Stimulated activated memory B cell treated with anti-CD40 and anti-IgM and Interleukin-4, amounts not matched to agents 10 μg/mL and 1 μg/mL and 100 μg/mL, for 72 hours (primary cell): ENCODE measurements around the gene RPS6KB2.
A peak's percentile ranks its signal among the peaks of the same experiment; 100 is the strongest.
"Not testable (repeated sequence)": the region's sequence is repeated elsewhere in the genome, so short reads cannot be mapped to it uniquely, and the experiment has no call there.

Source experiments
- ATAC-seq: fragments of 150-1000 bp; cut with Tn5 transposase; 2 replicates; pipeline ENCODE4 v1.10.0; 2021
- H3K27ac Mint-ChIP-seq: one replicate; pipeline ENCODE4 v1.8.0; 2022; ENCODE audit warnings: mild to moderate bottlenecking, mixed read lengths
- H3K27me3 Mint-ChIP-seq: one replicate; pipeline ENCODE4 v1.8.0; 2022; ENCODE audit warnings: mixed read lengths
- H3K36me3 Mint-ChIP-seq: one replicate; pipeline ENCODE4 v1.8.0; 2022; ENCODE audit warnings: mixed read lengths
- H3K4me1 Mint-ChIP-seq: one replicate; pipeline ENCODE4 v1.8.0; 2022; ENCODE audit warnings: mixed read lengths
- H3K4me3 Mint-ChIP-seq: one replicate; pipeline ENCODE4 v1.8.0; 2022; ENCODE audit warnings: mild to moderate bottlenecking, moderate library complexity, mixed read lengths
- H3K9me3 Mint-ChIP-seq: one replicate; pipeline ENCODE4 v1.8.0; 2022; ENCODE audit warnings: mixed read lengths

RPS6KB2 gene

DNA sequence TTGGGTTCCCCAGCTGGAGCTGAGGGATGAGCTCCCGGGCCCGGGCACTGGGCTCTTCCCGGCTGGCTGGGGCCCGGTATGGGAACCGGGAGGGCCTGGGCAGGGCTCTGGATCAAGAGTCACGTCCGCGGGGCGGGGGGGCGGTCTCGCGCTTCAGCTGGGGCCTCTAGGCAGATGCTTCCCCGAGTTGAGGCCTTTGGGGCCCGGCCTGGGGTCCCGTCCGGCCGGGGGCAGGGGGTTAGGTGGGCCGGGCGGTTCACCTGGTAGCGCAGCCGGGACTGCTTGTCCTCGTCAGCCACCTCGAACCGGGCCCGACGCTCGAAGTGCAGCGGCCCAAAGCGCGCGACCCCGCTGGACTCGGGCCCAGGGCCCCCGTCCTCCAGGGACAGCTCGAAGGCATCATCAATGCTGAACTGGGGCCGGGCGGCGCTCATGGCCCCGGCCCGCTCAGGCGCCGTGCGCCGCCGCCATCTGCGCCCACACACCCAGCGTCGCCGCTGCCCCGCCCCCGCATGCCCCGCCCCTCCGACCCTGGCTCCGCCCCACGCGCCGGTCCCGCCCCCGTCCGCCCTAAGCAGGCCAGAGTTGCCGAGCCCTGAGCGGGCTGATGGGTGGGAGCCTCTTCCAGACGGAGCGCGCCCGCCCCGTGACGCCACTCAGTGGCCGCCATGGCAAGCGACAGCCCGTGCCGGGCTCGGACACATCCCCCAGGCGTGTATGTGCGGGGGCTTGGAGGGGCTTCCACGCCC is 40.6 kb downstream of the RPS6KB2 start, which contains the start of gene TMEM134:
Gene TMEM134 (minus strand): TSS at position 493 of the 749 bp plus-strand sequence. CDS start 59 bp downstream, at position 434.
- Mint-ChIP-seq H3K4me3 (peak within 1 kb of the TSS; percentile 94), H3K27me3 (no peaks in the 10 kb centered on the region), H3K36me3 (peaks cover 7% of the 10 kb centered on the region), H3K27ac (peak within 1 kb of the TSS; percentile 95), H3K9me3 (no peaks in the 10 kb centered on the region), H3K4me1 (peaks cover 71% of the 10 kb centered on the region)
- peak; percentile 89 for ATAC-seq

DNA sequence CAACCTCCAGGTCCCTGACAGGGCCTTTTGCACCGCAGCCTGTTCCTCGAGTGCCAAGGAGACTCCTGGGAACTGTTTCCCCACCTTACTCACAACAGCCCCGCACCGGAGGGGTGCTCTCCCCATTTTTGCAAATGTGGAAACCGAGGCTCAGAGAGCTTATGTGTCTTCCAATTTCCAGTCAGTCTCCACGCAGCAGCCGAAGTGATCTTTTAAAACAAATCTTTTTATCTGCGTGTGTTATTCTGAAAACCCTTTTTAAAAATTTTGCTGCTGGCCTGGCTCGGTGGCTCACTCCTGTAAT is 41.2 kb downstream of the RPS6KB2 start:
- Mint-ChIP-seq H3K4me1 (peaks cover 66% of the 10 kb centered on the region), H3K9me3 (no peaks in the 10 kb centered on the region), H3K27me3 (no peaks in the 10 kb centered on the region), H3K36me3 (peaks cover 7% of the 10 kb centered on the region), H3K27ac (peak overlapping the region; percentile 95), H3K4me3 (peak overlapping the region; percentile 94)
- no peak for ATAC-seq

DNA sequence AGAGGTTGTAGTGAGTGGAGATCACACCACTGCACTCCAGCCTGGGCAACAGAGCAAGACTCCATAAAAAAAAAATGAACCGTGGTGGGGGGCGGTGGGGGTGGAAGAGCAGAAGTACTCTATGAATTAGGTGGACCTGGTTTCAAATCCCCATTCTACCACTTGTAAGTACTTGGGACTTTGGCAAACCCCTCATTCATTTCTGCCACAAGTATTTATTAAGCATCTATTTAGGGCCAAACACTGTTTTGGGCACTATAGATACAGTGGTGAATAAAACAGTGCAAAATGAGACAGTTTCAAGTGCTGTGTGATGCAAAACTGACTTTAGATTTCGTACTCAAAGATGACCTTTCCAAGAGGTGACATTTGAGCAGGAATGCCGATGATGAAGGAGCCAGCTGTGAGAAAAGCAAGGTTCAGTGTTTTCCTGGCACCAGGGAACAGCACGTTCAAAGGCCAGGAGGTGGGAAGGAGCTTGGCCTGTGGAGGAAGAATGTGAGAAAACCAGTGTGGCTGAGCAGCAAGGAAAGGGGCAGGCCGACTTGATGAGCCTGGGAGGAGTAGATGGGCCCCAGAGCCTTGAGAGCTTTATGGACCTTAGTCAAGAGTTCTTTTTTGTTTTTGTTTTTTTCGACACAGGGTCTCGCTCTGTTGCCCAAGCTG is 42.2 kb downstream of the RPS6KB2 start:
- no peaks in the 10 kb centered on the region for H3K9me3 Mint-ChIP-seq
- H3K4me1 Mint-ChIP-seq = peaks cover 57% of the 10 kb centered on the region
- ATAC-seq = no peak
- peak overlapping the region; percentile 94 for H3K4me3 Mint-ChIP-seq
- peak overlapping the region; percentile 95 for H3K27ac Mint-ChIP-seq
- H3K27me3 Mint-ChIP-seq = no peaks in the 10 kb centered on the region
- peaks cover 1% of the 10 kb centered on the region for H3K36me3 Mint-ChIP-seq

DNA sequence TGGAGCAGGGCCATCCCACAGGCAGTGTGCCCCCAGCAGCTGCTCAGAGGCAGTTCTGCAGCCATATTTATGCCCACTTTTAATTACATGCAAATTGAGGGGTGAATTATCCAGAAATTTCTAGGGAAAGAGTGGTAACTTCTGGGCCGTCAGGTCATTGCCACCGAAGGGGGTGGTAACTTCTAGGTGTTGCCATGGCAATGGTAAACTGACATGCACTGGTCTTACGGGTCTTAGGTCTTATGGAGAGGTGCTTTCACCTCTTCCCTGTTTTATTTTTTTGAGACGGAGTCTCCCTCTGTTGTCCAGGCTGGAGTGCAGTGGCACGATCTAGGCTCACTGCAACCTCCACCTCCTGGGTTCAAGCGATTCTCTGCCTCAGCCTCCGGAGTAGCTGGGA is 44.6 kb downstream of the RPS6KB2 start:
- no peak for ATAC-seq
- Mint-ChIP-seq H3K4me3 (no peak overlapping the region), H3K27ac (no peak overlapping the region)

DNA sequence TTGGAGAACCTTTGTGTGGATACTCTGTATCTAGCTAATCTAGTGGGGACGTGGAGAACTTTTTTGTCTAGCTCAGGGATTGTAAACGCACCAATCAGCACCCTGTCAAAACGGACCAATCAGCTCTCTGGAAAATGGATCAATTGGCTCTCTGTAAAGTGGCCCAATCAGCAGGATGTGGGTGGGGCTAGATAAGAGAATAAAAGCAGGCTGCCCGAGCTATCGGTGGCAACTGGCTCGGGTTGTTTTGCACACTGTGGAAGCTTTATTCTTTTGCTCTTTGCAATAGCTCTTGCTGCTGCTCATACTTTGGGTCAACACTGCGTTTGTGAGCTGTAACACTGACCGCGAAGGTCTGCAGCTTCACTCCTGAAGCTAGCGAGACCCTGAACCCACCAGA is 48.4 kb downstream of the RPS6KB2 start:
- ATAC-seq, H3K27me3 Mint-ChIP-seq, H3K36me3 Mint-ChIP-seq, H3K9me3 Mint-ChIP-seq, H3K4me1 Mint-ChIP-seq, H3K27ac Mint-ChIP-seq, H3K4me3 Mint-ChIP-seq: not testable (repeated sequence)

More for the DNA sequence above, 44.6 kb downstream of the RPS6KB2 start:
- Mint-ChIP-seq H3K27me3 (no peaks in the 10 kb centered on the region), H3K36me3 (no peaks in the 10 kb centered on the region), H3K9me3 (no peaks in the 10 kb centered on the region), H3K4me1 (peaks cover 37% of the 10 kb centered on the region)

DNA sequence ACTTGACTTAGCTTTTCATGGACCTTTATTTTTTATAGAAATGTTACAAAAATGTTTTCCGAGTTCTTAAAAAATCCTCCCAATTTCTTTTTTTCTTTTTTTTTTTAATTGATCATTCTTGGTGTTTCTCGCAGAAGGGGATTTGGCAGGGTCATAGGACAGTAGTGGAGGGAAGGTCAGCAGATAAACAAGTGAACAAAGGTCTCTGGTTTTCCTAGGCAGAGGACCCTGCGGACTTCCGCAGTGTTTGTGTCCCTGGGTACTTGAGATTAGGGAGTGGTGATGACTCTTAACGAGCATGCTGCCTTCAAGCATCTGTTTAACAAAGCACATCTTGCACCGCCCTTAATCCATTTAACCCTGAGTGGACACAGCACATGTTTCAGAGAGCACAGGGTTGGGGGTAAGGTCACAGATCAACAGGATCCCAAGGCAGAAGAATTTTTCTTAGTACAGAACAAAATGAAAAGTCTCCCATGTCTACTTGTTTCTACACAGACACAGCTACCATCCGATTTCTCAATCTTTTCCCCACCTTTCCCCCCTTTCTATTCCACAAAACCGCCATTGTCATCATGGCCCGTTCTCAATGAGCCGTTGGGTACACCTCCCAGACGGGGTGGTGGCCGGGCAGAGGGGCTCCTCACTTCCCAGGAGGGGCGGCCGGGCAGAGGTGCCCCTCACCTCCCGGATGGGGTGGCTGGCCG is 49.2 kb downstream of the RPS6KB2 start:
- not testable (repeated sequence) for ATAC-seq, H3K4me1 Mint-ChIP-seq, H3K27ac Mint-ChIP-seq, H3K9me3 Mint-ChIP-seq, H3K4me3 Mint-ChIP-seq, H3K27me3 Mint-ChIP-seq, H3K36me3 Mint-ChIP-seq

DNA sequence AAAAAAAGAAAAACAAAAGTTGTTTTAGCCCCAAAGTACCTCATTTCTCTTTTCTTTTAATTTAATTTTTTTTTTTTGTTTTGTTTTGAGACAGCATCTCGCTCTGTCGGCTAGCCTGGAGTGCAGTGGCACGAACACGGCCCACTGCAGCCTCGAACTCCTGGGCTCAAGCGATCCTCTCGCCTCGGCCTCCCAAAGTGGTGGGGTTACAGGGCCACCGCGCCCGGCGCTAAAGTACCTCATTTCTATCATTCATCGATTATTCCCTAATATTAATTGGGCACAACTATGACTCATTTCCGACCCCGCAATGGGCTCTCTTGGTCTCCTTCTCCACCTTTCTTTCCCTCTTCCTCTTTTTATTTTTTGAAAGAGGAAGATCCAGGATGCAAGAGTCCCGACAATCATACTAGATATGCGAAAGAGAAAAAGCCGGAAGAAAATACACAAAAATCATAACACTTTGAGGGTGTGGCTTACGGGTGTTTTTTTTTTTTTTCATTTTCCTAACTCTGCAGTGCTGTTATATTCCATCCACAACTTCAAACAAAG is 54.1 kb downstream of the RPS6KB2 start:
- ATAC-seq = peak; percentile 3
- peaks cover 49% of the 10 kb centered on the region for H3K4me1 Mint-ChIP-seq
- H3K9me3 Mint-ChIP-seq = no peaks in the 10 kb centered on the region
- H3K27ac Mint-ChIP-seq = peak overlapping the region; percentile 93
- H3K27me3 Mint-ChIP-seq = no peaks in the 10 kb centered on the region
- H3K4me3 Mint-ChIP-seq = peak overlapping the region; percentile 97
- peaks cover 18% of the 10 kb centered on the region for H3K36me3 Mint-ChIP-seq

DNA sequence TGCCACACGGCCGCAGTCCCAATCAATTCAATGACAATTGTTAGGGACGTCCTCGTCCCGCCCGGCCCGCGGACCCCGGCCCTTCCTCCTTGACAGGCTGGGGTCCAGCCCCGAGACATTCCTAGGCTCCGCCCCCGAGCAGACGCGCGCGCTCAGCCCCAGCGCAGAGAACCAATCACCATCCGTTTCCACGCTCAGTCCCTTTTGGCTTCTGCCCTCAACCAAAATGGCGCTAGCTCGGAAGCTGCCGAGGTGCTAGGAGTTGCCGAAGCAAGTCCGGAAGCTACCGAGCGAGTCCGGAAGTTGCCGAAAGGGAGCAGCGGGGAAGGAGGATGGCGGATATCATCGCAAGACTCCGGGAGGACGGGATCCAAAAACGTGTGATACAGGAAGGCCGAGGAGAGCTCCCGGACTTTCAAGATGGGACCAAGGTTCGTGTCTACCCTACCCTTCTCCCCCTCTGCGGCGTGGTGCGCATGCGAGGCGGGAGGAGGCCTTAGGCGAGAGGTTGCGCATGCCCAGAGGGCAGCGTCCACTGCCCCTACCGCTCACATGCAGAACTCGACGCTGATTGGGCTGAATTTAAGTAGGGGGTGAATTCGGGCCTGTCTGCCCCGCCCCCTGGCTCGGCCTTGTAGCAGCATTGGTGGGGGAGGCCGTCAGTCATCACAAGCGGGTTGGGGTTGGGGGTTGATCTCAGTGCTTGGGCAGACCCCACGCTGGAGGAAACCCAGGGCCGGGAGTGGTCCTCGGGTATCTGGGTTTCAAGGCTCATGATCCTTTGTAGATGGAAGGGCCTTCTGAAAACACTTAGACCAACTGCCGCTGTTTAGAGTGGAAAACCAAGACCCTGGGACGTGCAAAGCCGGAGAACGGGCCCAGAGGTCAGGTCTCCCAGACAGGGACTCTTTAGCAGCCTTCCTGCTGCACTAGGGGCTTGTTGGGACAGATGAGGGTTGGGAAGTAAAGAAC is 54.8 kb downstream of the RPS6KB2 start, which contains the start of gene AIP:
Gene AIP (plus strand): TSS at position 200 of the 972 bp plus-strand sequence. CDS start 133 bp downstream, at position 333.
- Mint-ChIP-seq H3K27me3 (no peaks in the 10 kb centered on the region), H3K4me1 (peaks cover 57% of the 10 kb centered on the region), H3K27ac (peak within 1 kb of the TSS; percentile 93), H3K9me3 (no peaks in the 10 kb centered on the region), H3K4me3 (peak within 1 kb of the TSS; percentile 97), H3K36me3 (peaks cover 25% of the 10 kb centered on the region)
- peak; percentile 89 for ATAC-seq

DNA sequence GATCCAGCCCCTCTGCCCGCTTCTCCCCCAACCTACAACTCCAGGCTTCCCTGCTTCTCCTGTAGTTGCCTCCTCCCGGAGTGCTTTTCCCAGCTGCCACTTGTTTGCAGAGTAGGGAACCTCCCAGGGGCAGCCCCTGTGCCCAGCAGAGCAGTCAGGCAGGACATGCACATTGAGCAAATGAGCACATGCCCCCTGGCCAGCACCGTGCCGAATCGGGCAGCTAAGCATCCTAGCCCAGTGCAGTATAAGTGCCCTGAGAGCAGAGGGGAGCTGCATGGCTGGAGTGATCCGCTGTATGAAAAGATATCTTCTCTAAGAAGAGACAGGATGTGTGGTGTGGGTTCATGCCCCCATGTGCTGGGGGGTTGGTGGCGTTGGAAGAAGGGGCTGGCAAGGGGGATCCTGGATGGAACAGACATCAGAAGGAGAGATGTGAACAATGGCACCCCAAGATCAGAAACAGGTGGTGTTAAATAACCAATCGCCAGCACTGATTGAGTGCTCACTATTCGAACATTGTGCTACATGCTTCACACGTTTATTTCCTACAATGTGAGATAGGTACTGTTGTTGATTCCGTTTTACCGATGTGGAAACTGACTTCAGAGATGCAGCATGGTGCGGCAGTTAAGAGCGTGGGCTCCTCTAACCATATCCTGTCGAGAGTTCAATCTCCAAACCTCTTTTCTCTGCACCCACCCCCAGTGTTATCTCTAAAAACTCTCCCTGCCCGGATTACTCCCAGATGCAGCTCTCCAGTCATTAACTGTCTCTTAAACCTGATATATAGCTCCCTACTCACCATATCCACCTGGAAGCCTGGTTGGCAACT is 55.8 kb downstream of the RPS6KB2 start:
- H3K36me3 Mint-ChIP-seq = peaks cover 27% of the 10 kb centered on the region
- ATAC-seq = peak; percentile 14
- peak overlapping the region; percentile 97 for H3K4me3 Mint-ChIP-seq
- peaks cover 65% of the 10 kb centered on the region for H3K4me1 Mint-ChIP-seq
- H3K27me3 Mint-ChIP-seq = no peaks in the 10 kb centered on the region
- H3K27ac Mint-ChIP-seq = peak overlapping the region; percentile 93
- no peaks in the 10 kb centered on the region for H3K9me3 Mint-ChIP-seq

DNA sequence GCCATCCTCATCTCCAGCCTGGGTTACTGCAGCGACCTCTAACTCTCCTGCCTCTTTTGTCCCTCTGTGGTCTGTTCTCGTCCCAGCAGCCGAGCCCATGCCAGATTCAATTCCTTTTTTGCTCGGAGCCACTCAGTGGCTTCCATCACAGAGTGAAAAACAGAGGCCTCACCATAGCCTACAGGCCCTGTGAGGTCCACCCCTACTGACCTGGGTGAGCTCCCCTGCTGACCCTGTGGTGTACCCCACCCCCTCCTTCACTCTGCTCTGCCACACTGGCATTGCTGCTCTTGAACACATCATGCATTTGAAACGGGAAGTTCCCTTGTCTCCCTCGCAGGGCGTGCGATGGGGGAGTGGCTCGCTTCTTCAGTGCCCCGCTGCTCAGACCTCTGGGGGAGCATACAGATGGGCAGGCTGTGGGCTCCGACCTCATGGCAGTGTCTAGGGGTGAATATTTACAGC is 56.6 kb downstream of the RPS6KB2 start:
- peaks cover 71% of the 10 kb centered on the region for H3K4me1 Mint-ChIP-seq
- peak; percentile 42 for ATAC-seq

More for the DNA sequence above, 56.6 kb downstream of the RPS6KB2 start:
- H3K27me3 Mint-ChIP-seq = no peaks in the 10 kb centered on the region
- peak overlapping the region; percentile 97 for H3K4me3 Mint-ChIP-seq
- H3K9me3 Mint-ChIP-seq = no peaks in the 10 kb centered on the region
- peaks cover 33% of the 10 kb centered on the region for H3K36me3 Mint-ChIP-seq
- H3K27ac Mint-ChIP-seq = peak overlapping the region; percentile 93
